ENCODE data around the gene RASSF5. TPM values are rescaled to one million over a fixed set of nuclear protein-coding genes. Genes with fewer than 3 reads are reported as not detected.
"Not testable (repeated sequence)": the region's sequence is repeated elsewhere in the genome, so short reads cannot be mapped to it uniquely, and the experiment has no call there.

RASSF5 gene
- total RNA-seq, 2 experiments from 2014 or later = 153 to 156 TPM

DNA sequence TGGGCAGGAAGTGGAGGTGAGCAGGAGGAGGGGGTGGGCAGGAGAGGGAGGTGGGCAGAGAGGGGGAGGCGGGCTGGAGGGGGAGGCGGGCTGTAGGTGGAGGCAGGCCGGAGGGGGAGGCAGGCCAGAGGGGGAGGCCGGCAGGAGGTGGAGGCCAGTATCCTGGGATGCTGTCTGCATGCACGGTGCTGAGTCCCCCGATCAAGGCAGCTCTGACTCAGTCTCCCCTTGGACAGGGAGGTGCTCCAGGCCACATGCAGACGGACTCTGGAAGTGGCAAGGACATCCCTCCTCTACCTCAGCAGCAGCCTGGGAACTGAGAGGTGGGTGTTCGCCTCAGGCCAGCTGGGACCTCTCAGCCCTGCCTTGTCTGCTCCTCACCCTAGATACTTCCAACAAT lies 27.1 kb upstream of the RASSF5 start:
- TF ChIP-seq CTCF (IDR thresholded peaks at IDR 0.05) = no peak
- Mint-ChIP-seq H3K27me3 (no peaks in the 10 kb centered on the region), H3K4me1 (ENCODE audit: low read depth) (peaks cover 15% of the 10 kb centered on the region), H3K36me3 (ENCODE audit: low read depth) (peaks cover 81% of the 10 kb centered on the region), H3K9me3 (no peaks in the 10 kb centered on the region), H3K4me3 (no peak overlapping the region), H3K27ac (no peak overlapping the region)
- intact Hi-C loops (cut with DNase I, micrococcal nuclease) = no loop called here
- Histone ChIP-seq H3K27me3 (ENCODE audit: control insufficient read depth in 1 of 2, insufficient read depth in 2 of 2, low read length in 2 of 2) (no peaks in the 10 kb centered on the region), H3K4me1 (ENCODE audit: insufficient read depth, low read length) (peaks cover 8% of the 10 kb centered on the region), H3K9me3 (ENCODE audit: control insufficient read depth in 1 of 2, insufficient read depth in 1 of 2, low read length in 2 of 2) (no peaks in the 10 kb centered on the region), H3K27ac (ENCODE audit: low read depth in 1 of 2, low read length in 2 of 2) (no peak overlapping the region), H3K4me3 (ENCODE audit: low read length) (no peak overlapping the region), H3K36me3 (ENCODE audit: insufficient read depth, low read length) (peaks cover 94% of the 10 kb centered on the region)
- ChIA-PET CTCF (interaction anchor here (1.2 to 2.7 kb wide), 9 partner anchors 10 to 327 kb away, joined by 3 to 22 read pairs (median 5); no protein-coding TSS in a partner anchor), POLR2A (interaction anchor here (1.3 to 1.8 kb wide), 3 partner anchors 10 to 132 kb away, joined by 3 to 21 read pairs (median 7); partner anchors contain the start of genes EIF2D and IKBKE)
- ATAC-seq (ENCODE audit: poor library complexity) = no peak
- DNase-seq = no peak

DNA sequence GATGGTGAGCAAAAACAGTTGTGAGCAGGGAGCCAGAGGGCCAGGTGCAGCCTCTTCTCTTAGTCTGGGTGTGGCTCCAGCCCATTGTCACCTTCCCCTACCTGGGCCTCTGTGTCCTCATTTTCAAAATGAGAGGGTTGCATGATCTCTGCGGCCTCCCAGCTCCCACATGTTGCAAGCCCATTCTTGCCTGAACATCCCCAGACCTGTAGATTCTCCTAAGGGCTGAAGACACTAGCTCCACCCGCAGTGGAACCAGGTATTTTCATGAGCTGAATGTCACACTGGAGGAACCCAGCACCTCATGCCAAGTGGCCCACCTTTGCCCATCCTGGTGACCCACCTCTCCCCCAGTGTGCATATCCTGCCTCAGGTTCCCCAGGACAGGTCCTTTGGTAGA lies 24.7 kb upstream of the RASSF5 start:
- peaks cover 8% of the 10 kb centered on the region for H3K4me1 ChIP-seq (ENCODE audit: insufficient read depth, low read length)
- DNase-seq = no peak
- no peaks in the 10 kb centered on the region for H3K27me3 Mint-ChIP-seq
- H3K4me3 Mint-ChIP-seq = no peak overlapping the region
- no peak for TF ChIP-seq CTCF (IDR thresholded peaks at IDR 0.05)
- H3K4me3 ChIP-seq (ENCODE audit: low read length) = no peak overlapping the region
- no peak for ATAC-seq (ENCODE audit: poor library complexity)
- H3K9me3 ChIP-seq (ENCODE audit: control insufficient read depth in 1 of 2, insufficient read depth in 1 of 2, low read length in 2 of 2) = no peaks in the 10 kb centered on the region
- ChIA-PET CTCF (interaction anchor here (0.6 to 1.4 kb wide), 2 partner anchors 13 to 147 kb away, joined by 3 read pairs; partner anchors contain the start of gene IKBKE), POLR2A (interaction anchor here (1.0 to 1.2 kb wide), 3 partner anchors 11 to 25 kb away, joined by 3 read pairs; partner anchors contain the start of gene RASSF5)
- H3K9me3 Mint-ChIP-seq = no peaks in the 10 kb centered on the region
- intact Hi-C loops (cut with DNase I, micrococcal nuclease) = no loop called here
- H3K36me3 Mint-ChIP-seq (ENCODE audit: low read depth) = peaks cover 75% of the 10 kb centered on the region
- H3K27me3 ChIP-seq (ENCODE audit: control insufficient read depth in 1 of 2, insufficient read depth in 2 of 2, low read length in 2 of 2) = no peaks in the 10 kb centered on the region
- no peak overlapping the region for H3K27ac Mint-ChIP-seq
- H3K4me1 Mint-ChIP-seq (ENCODE audit: low read depth) = peaks cover 15% of the 10 kb centered on the region
- H3K36me3 ChIP-seq (ENCODE audit: insufficient read depth, low read length) = peaks cover 95% of the 10 kb centered on the region
- H3K27ac ChIP-seq (ENCODE audit: low read depth in 1 of 2, low read length in 2 of 2) = no peak overlapping the region

DNA sequence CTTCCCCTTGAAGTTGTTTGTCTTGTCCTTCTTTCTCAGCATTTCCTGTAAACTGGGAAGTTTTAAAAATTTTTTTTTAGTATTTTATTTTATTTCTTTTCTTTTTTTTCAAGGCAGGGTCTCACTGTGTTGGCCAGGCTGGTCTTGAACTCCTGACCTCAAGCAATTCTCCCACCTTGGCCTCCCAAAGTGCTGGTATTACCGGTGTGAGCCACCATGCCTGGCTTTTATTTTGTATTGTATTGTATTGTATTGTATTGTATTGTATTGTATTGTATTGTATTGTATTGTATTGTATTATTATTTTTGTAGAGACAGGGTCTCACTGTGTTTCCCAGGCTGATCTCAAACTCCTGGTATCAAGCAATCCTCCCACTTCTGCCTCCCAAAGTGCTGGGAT lies 23.5 kb upstream of the RASSF5 start:
- H3K27ac ChIP-seq (ENCODE audit: low read depth in 1 of 2, low read length in 2 of 2); H3K4me1 Mint-ChIP-seq (ENCODE audit: low read depth); DNase-seq; H3K27ac Mint-ChIP-seq; H3K27me3 Mint-ChIP-seq; H3K4me3 ChIP-seq (ENCODE audit: low read length); H3K9me3 ChIP-seq (ENCODE audit: control insufficient read depth in 1 of 2, insufficient read depth in 1 of 2, low read length in 2 of 2); intact Hi-C loops (cut with DNase I, micrococcal nuclease); H3K27me3 ChIP-seq (ENCODE audit: control insufficient read depth in 1 of 2, insufficient read depth in 2 of 2, low read length in 2 of 2); ATAC-seq (ENCODE audit: poor library complexity); CTCF ChIA-PET; H3K9me3 Mint-ChIP-seq; H3K4me3 Mint-ChIP-seq; H3K4me1 ChIP-seq (ENCODE audit: insufficient read depth, low read length): not testable (repeated sequence)
- H3K36me3 ChIP-seq (ENCODE audit: insufficient read depth, low read length) = peaks cover 95% of the 10 kb centered on the region
- POLR2A ChIA-PET = interaction anchor here (0.7 kb wide), 1 partner anchor 27 kb away, joined by 3 read pairs; no protein-coding TSS in a partner anchor
- H3K36me3 Mint-ChIP-seq (ENCODE audit: low read depth) = peaks cover 77% of the 10 kb centered on the region

DNA sequence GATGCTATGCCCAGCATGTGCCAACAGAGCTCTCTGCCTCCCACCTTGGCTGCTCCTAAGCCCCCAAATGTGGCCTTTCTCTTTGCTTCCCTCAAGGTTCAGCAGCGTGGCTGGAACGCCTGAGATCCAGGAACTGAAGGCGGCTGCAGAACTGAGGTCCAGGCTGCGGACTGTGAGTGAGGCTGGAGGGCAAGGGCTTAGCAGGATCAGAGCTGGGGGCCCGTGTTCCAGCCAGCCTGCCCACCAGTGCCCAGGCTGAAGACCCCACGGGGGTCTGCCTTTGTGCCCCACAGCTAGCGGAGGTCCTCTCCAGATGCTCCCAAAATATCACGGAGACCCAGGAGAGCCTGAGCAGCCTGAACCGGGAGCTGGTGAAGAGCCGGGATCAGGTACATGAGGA lies 22.4 kb upstream of the RASSF5 start:
- H3K36me3 Mint-ChIP-seq (ENCODE audit: low read depth) = peaks cover 74% of the 10 kb centered on the region
- H3K9me3 Mint-ChIP-seq = no peaks in the 10 kb centered on the region
- Histone ChIP-seq H3K27ac (ENCODE audit: low read depth in 1 of 2, low read length in 2 of 2) (no peak overlapping the region), H3K27me3 (ENCODE audit: control insufficient read depth in 1 of 2, insufficient read depth in 2 of 2, low read length in 2 of 2) (no peaks in the 10 kb centered on the region), H3K36me3 (ENCODE audit: insufficient read depth, low read length) (peaks cover 91% of the 10 kb centered on the region), H3K9me3 (ENCODE audit: control insufficient read depth in 1 of 2, insufficient read depth in 1 of 2, low read length in 2 of 2) (no peaks in the 10 kb centered on the region), H3K4me3 (ENCODE audit: low read length) (no peak overlapping the region), H3K4me1 (ENCODE audit: insufficient read depth, low read length) (peaks cover 2% of the 10 kb centered on the region)
- intact Hi-C loops (cut with DNase I, micrococcal nuclease) = no loop called here
- ATAC-seq (ENCODE audit: poor library complexity) = no peak
- ChIA-PET CTCF (no interaction called here), POLR2A (no interaction called here)
- H3K4me3 Mint-ChIP-seq = no peak overlapping the region
- DNase-seq = no peak
- H3K4me1 Mint-ChIP-seq (ENCODE audit: low read depth) = no peaks in the 10 kb centered on the region
- H3K27me3 Mint-ChIP-seq = no peaks in the 10 kb centered on the region
- no peak overlapping the region for H3K27ac Mint-ChIP-seq
- no peak for TF ChIP-seq CTCF (IDR thresholded peaks at IDR 0.05)

Data from CD4-positive, alpha-beta T cell (primary cell).